ENCODE data around the gene RNASEH1. TPM values are rescaled to one million over a fixed set of nuclear protein-coding genes. Genes with fewer than 3 reads are reported as not detected.

The RNASEH1 gene
- total RNA-seq, 1 donor = 29.2 TPM

GRCh38 chr2:3539836-3540235 lies 18.3 kb downstream of the RNASEH1 start:
- no peak overlapping the region for H3K4me3 ChIP-seq (ENCODE audit: low read depth, low read length)
- TF ChIP-seq CTCF (IDR thresholded peaks at IDR 0.05; ENCODE audit: insufficient read depth, low read length) = no peak
- DNase-seq (ENCODE audit: low read depth) = no peak

GRCh38 chr2:3536682-3537632 lies 21.2 kb downstream of the RNASEH1 start:
- peak; percentile 57 for DNase-seq (ENCODE audit: low read depth)
- TF ChIP-seq CTCF (IDR thresholded peaks at IDR 0.05; ENCODE audit: insufficient read depth, low read length) = peak; percentile 75
- peak overlapping the region; percentile 66 for H3K4me3 ChIP-seq (ENCODE audit: low read depth, low read length)

- peak; percentile 89 for DNase-seq (ENCODE audit: low read depth)
- peak; percentile 33 for TF ChIP-seq CTCF (IDR thresholded peaks at IDR 0.05; ENCODE audit: insufficient read depth, low read length)
- peak overlapping the region; percentile 66 for H3K4me3 ChIP-seq (ENCODE audit: low read depth, low read length)
Measured at GRCh38 chr2:3535794-3536681, 22.1 kb downstream of the RNASEH1 start.

GRCh38 chr2:3535467-3535793 lies 22.7 kb downstream of the RNASEH1 start:
- no peak for DNase-seq (ENCODE audit: low read depth)
- peak overlapping the region; percentile 66 for H3K4me3 ChIP-seq (ENCODE audit: low read depth, low read length)
- no peak for TF ChIP-seq CTCF (IDR thresholded peaks at IDR 0.05; ENCODE audit: insufficient read depth, low read length)

GRCh38 chr2:3534251-3534814 lies 23.8 kb downstream of the RNASEH1 start:
- TF ChIP-seq CTCF (IDR thresholded peaks at IDR 0.05; ENCODE audit: insufficient read depth, low read length) = no peak
- no peak overlapping the region for H3K4me3 ChIP-seq (ENCODE audit: low read depth, low read length)
- DNase-seq (ENCODE audit: low read depth) = no peak

- no peak for TF ChIP-seq CTCF (IDR thresholded peaks at IDR 0.05; ENCODE audit: insufficient read depth, low read length)
- no peak overlapping the region for H3K4me3 ChIP-seq (ENCODE audit: low read depth, low read length)
- no peak for DNase-seq (ENCODE audit: low read depth)
Measured at GRCh38 chr2:3533836-3534235, 24.3 kb downstream of the RNASEH1 start.

Data from fibroblast of the aortic adventitia (primary cell).